K562 (cell line): ENCODE measurements around the gene FYB1. TPM values are rescaled to one million over a fixed set of nuclear protein-coding genes. Genes with fewer than 3 reads are reported as not detected.

Experiments
- CC2D1A ChIP-seq: fragments of 450-650 bp; IDR thresholded peaks from 2 replicates; pipeline ENCODE4 v1.6.1; 2017; ENCODE audit warnings: mild to moderate bottlenecking
- CREBBP ChIP-seq: IDR thresholded peaks from one replicate; pipeline ENCODE4 v1.6.1; 2012; ENCODE audit warnings: low read depth, mild to moderate bottlenecking, control low read depth, inconsistent platforms, low read length
- FOXK1 ChIP-seq: sonication (generic); formaldehyde crosslinking; IDR thresholded peaks from 2 replicates; pipeline ENCODE4 v1.8.0; 2022; ENCODE audit warnings: missing genetic modification reagents, mild to moderate bottlenecking, borderline replicate concordance
- GATAD2A ChIP-seq: fragments of 450-650 bp; IDR thresholded peaks from 2 replicates; pipeline ENCODE4 v1.6.1; 2017
- MTF1 ChIP-seq: fragments of 250-450 bp; sonication (Bioruptor Pico); IDR thresholded peaks from 2 replicates; pipeline ENCODE4 v1.9.0; 2021; ENCODE audit warnings: moderate library complexity, mild to moderate bottlenecking, inconsistent platforms, borderline replicate concordance
- NFIC ChIP-seq: fragments of 450-650 bp; IDR thresholded peaks from 2 replicates; pipeline ENCODE4 v1.6.1; 2017; ENCODE audit warnings: mild to moderate bottlenecking, inconsistent platforms
- NFIX ChIP-seq: fragments of 250-450 bp; sonication (Bioruptor Pico); IDR thresholded peaks from 2 replicates; pipeline ENCODE4 v1.4.0; 2020; ENCODE audit warnings: low read depth, mild to moderate bottlenecking, moderate library complexity
- PHTF2 ChIP-seq: fragments of 250-450 bp; sonication (Bioruptor Pico); IDR thresholded peaks from 2 replicates; pipeline ENCODE4 v1.5.0; 2021; ENCODE audit warnings: mild to moderate bottlenecking
- PML ChIP-seq: IDR thresholded peaks from 2 replicates; pipeline ENCODE4 v1.6.1; 2012; ENCODE audit warnings: low read length, inconsistent platforms
- ZNF121 ChIP-seq: sonication (generic); formaldehyde crosslinking; conservative IDR thresholded peaks from 2 replicates; pipeline ENCODE4 v1.8.0; 2022; ENCODE audit warnings: missing genetic modification reagents
- ZNF57 ChIP-seq: fragments of 450-650 bp; formaldehyde crosslinking; IDR thresholded peaks from 2 replicates; pipeline ENCODE4 v1.4.0; 2020; ENCODE audit warnings: mild to moderate bottlenecking, moderate library complexity
- ZNF75A ChIP-seq: fragments of 450-650 bp; formaldehyde crosslinking; IDR thresholded peaks from 2 replicates; pipeline ENCODE4 v1.4.0; 2020; ENCODE audit warnings: mild to moderate bottlenecking
- polyA plus RNA-seq, 8 experiments: library from polyadenylated mRNA; depleted of rRNA in 4 of 8; stranded (reverse) in 5 of 8; unstranded in 3 of 8; fragments of >200 nt; fragmentation: Nextera tagmentation in 2 of 8; fragmentation: Illumina TruSeq in 1 of 8; extraction: Ambion mirVana in 2 of 8; extraction: Trizol in 1 of 8; gene quantifications; 2 replicates each; pipeline versions ENCODE4 v1.2.1 to v1.2.3, GENCODE V29; 2011 to 2014; ENCODE audit warnings: inconsistent platforms in 1 of 8, missing spikeins in 1 of 8
- total RNA-seq, 7 experiments: library from RNA; depleted of rRNA in 6 of 7; stranded (reverse); fragments of >200 nt in 6 of 7; fragmentation: Illumina TruSeq in 2 of 7; extraction: Trizol in 2 of 7; gene quantifications; 2 replicates each; pipeline versions ENCODE4 v1.2.1 to v1.2.3, GENCODE V29; 2011 to 2021; ENCODE audit warnings: low replicate concordance in 1 of 7
- TF ChIP-seq, protein P1 (sequence below): fragments of 450-650 bp; IDR thresholded peaks from 2 replicates; pipeline ENCODE4 v1.6.1; 2016; ENCODE audit warnings: low read depth, mild to moderate bottlenecking, moderate library complexity
- TF ChIP-seq, protein P2 (sequence below): sonication (generic); formaldehyde crosslinking; IDR thresholded peaks from 2 replicates; pipeline ENCODE4 v1.8.1; 2023; ENCODE audit warnings: mild to moderate bottlenecking, missing genetic modification reagents
- TF ChIP-seq, protein P3 (sequence below): sonication (generic); formaldehyde crosslinking; IDR thresholded peaks from 2 replicates; pipeline ENCODE4 v1.8.0; 2023; ENCODE audit warnings: missing genetic modification reagents, mild to moderate bottlenecking, borderline replicate concordance
- TF ChIP-seq, protein P4 (sequence below): fragments of 250-450 bp; sonication (Bioruptor Pico); IDR thresholded peaks from 2 replicates; pipeline ENCODE4 v1.8.0; 2022; ENCODE audit warnings: moderate library complexity, mild to moderate bottlenecking, inconsistent platforms
- TF ChIP-seq, protein P5 (sequence below): fragments of 450-650 bp; IDR thresholded peaks from 2 replicates; pipeline ENCODE4 v1.7.1; 2018; ENCODE audit warnings: mild to moderate bottlenecking, low read depth; ENCODE audit not compliant: partially characterized antibody

FYB1 gene
- total and polyA plus RNA-seq, 9 of the 15 experiments (the other 6 are each of a cell fraction or from before 2014, with no cell fraction given): 4.7 to 31.5 (median 9.7) TPM

DNA sequence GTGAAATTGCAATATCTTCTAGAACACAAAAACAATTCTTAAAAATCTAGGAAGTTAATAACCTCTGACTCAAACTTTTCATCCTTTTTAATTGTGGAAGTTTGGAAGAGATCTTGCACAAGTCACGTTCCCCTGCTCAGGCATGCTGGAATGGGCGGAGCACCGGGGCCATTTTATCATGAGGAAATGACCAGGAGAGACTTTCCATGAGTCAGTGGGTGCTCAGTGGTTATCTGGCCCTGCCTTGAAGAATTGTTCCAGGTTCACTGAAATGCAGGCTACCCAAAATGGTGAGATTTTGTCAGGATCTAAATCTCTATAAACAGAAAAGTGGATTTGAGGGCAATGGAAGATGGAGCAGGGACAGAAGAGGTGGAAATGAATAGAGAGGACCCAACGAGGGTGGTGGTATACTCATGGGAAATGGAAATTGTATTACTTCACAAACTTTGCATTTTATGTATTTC lies 61.2 kb downstream of the FYB1 start (continued):
- TF ChIP-seq CREBBP (no peak), ZNF57 (no peak), MTF1 (CRISPR knock-in tag) (no peak), ZNF75A (CRISPR knock-in tag) (no peak), NFIX (CRISPR knock-in tag) (no peak), PML (0 out of 2 replicates have a peak, but pooled peaks have one; percentile 30), NFIC (no peak), FOXK1 (CRISPR knock-in tag) (no peak), PHTF2 (CRISPR knock-in tag) (no peak), CC2D1A (no peak), ZNF121 (no peak), GATAD2A (no peak; the same call in 1 of the 2 replicates)
- TF ChIP-seq, protein P1, sequence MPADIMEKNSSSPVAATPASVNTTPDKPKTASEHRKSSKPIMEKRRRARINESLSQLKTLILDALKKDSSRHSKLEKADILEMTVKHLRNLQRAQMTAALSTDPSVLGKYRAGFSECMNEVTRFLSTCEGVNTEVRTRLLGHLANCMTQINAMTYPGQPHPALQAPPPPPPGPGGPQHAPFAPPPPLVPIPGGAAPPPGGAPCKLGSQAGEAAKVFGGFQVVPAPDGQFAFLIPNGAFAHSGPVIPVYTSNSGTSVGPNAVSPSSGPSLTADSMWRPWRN: no peak
- TF ChIP-seq, protein P2, sequence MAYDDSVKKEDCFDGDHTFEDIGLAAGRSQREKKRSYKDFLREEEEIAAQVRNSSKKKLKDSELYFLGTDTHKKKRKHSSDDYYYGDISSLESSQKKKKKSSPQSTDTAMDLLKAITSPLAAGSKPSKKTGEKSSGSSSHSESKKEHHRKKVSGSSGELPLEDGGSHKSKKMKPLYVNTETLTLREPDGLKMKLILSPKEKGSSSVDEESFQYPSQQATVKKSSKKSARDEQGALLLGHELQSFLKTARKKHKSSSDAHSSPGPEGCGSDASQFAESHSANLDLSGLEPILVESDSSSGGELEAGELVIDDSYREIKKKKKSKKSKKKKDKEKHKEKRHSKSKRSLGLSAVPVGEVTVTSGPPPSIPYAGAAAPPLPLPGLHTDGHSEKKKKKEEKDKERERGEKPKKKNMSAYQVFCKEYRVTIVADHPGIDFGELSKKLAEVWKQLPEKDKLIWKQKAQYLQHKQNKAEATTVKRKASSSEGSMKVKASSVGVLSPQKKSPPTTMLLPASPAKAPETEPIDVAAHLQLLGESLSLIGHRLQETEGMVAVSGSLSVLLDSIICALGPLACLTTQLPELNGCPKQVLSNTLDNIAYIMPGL: no peak
- TF ChIP-seq, protein P3, sequence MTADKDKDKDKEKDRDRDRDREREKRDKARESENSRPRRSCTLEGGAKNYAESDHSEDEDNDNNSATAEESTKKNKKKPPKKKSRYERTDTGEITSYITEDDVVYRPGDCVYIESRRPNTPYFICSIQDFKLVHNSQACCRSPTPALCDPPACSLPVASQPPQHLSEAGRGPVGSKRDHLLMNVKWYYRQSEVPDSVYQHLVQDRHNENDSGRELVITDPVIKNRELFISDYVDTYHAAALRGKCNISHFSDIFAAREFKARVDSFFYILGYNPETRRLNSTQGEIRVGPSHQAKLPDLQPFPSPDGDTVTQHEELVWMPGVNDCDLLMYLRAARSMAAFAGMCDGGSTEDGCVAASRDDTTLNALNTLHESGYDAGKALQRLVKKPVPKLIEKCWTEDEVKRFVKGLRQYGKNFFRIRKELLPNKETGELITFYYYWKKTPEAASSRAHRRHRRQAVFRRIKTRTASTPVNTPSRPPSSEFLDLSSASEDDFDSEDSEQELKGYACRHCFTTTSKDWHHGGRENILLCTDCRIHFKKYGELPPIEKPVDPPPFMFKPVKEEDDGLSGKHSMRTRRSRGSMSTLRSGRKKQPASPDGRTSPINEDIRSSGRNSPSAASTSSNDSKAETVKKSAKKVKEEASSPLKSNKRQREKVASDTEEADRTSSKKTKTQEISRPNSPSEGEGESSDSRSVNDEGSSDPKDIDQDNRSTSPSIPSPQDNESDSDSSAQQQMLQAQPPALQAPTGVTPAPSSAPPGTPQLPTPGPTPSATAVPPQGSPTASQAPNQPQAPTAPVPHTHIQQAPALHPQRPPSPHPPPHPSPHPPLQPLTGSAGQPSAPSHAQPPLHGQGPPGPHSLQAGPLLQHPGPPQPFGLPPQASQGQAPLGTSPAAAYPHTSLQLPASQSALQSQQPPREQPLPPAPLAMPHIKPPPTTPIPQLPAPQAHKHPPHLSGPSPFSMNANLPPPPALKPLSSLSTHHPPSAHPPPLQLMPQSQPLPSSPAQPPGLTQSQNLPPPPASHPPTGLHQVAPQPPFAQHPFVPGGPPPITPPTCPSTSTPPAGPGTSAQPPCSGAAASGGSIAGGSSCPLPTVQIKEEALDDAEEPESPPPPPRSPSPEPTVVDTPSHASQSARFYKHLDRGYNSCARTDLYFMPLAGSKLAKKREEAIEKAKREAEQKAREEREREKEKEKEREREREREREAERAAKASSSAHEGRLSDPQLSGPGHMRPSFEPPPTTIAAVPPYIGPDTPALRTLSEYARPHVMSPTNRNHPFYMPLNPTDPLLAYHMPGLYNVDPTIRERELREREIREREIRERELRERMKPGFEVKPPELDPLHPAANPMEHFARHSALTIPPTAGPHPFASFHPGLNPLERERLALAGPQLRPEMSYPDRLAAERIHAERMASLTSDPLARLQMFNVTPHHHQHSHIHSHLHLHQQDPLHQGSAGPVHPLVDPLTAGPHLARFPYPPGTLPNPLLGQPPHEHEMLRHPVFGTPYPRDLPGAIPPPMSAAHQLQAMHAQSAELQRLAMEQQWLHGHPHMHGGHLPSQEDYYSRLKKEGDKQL (CRISPR knock-in tag): no peak
- TF ChIP-seq, protein P4, sequence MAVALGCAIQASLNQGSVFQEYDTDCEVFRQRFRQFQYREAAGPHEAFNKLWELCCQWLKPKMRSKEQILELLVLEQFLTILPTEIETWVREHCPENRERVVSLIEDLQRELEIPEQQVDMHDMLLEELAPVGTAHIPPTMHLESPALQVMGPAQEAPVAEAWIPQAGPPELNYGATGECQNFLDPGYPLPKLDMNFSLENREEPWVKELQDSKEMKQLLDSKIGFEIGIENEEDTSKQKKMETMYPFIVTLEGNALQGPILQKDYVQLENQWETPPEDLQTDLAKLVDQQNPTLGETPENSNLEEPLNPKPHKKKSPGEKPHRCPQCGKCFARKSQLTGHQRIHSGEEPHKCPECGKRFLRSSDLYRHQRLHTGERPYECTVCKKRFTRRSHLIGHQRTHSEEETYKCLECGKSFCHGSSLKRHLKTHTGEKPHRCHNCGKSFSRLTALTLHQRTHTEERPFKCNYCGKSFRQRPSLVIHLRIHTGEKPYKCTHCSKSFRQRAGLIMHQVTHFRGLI (CRISPR knock-in tag): no peak
- TF ChIP-seq, protein P5, sequence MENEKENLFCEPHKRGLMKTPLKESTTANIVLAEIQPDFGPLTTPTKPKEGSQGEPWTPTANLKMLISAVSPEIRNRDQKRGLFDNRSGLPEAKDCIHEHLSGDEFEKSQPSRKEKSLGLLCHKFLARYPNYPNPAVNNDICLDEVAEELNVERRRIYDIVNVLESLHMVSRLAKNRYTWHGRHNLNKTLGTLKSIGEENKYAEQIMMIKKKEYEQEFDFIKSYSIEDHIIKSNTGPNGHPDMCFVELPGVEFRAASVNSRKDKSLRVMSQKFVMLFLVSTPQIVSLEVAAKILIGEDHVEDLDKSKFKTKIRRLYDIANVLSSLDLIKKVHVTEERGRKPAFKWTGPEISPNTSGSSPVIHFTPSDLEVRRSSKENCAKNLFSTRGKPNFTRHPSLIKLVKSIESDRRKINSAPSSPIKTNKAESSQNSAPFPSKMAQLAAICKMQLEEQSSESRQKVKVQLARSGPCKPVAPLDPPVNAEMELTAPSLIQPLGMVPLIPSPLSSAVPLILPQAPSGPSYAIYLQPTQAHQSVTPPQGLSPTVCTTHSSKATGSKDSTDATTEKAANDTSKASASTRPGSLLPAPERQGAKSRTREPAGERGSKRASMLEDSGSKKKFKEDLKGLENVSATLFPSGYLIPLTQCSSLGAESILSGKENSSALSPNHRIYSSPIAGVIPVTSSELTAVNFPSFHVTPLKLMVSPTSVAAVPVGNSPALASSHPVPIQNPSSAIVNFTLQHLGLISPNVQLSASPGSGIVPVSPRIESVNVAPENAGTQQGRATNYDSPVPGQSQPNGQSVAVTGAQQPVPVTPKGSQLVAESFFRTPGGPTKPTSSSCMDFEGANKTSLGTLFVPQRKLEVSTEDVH: no peak
